ENCODE data around the gene PBX1. TPM values are rescaled to one million over a fixed set of nuclear protein-coding genes. Genes with fewer than 3 reads are reported as not detected.
A peak's percentile ranks its signal among the peaks of the same experiment; 100 is the strongest.

PBX1 gene
- total and polyA plus RNA-seq, 2 donors (not counting 3 experiments of a cell fraction or from before 2014, with no cell fraction given), result 10.7 to 24.1 TPM

DNA sequence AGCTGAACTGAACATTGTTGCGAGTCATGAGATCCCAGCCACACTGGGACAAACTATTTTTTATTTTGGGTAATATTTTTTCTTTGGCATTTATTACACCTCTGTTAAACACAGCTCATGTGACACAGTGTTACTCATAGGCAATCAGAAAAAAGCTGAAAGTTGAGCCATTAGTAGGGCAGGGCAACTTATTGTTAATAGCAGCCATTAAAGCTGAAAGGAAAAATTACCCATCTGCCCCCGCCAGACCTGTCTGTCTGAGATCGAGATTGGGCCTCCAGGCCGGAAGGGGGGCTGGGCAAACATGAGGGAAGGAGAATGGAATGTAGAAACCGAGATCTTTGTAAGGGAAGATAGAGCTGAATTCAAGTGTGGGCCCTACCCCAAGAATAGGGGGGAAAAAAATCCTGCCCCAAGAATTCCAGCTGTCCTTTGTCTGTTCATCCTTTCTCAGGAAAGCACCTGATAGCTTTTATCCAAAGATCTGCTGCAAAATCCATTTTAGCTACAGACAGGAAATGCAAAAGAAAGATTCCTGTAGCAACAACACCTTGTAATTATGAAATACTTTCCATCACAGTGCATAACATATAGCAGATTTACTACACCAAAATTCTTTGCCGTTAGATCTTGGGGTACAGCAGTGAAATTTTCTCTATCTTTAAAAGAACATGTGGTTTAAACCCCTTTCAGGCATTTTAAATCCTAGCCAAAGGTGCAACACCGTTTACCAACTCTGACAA lies 212.8 kb downstream of the PBX1 start:
- Histone ChIP-seq H3K27ac (ENCODE audit: insufficient read depth, low read depth, low read length) (no peak overlapping the region), H2AFZ (ENCODE audit: low read depth, low read length) (peak overlapping the region; percentile 49), H3K27me3 (ENCODE audit: control insufficient read depth in 2 of 2, insufficient read depth in 2 of 2, low read length in 2 of 2) (no peaks in the 10 kb centered on the region), H3K79me2 (ENCODE audit: control insufficient read depth, insufficient read depth, low read length) (no peaks in the 10 kb centered on the region), H3K4me2 (ENCODE audit: insufficient read depth, low read length) (no peak overlapping the region), H3K4me3 (replicated peaks in 1 of 3; ENCODE audit: insufficient read depth in 1 of 3, low read depth in 1 of 3, low read length in 3 of 3) (no peak overlapping the region), H3K36me3 (ENCODE audit: control insufficient read depth in 2 of 2, extremely low read depth in 1 of 2, insufficient read depth in 2 of 2, low read length in 2 of 2) (no peaks in the 10 kb centered on the region), H3K9ac (replicated peaks; ENCODE audit: extremely low read depth, insufficient read depth, low read length) (no peak overlapping the region), H3K9me1 (replicated peaks; ENCODE audit: control insufficient read depth, extremely low read depth, insufficient read depth, low read length) (no peaks in the 10 kb centered on the region), H3K4me1 (ENCODE audit: control insufficient read depth, extremely low read depth, insufficient read depth, low read length) (no peaks in the 10 kb centered on the region), H3K9me3 (replicated peaks; ENCODE audit: control insufficient read depth, insufficient read depth, low read length) (no peaks in the 10 kb centered on the region), H4K20me1 (replicated peaks; ENCODE audit: control insufficient read depth, extremely low read depth, insufficient read depth, low read length) (no peaks in the 10 kb centered on the region)
- dilution Hi-C loops (cut with MboI; ENCODE audit: extremely low pct_ligation_motif_present, low sequenced_read_pairs) (no loop called here), intact Hi-C loops (cut with micrococcal nuclease) (no loop called here)
- CTCF ChIA-PET, result interaction anchor here (1.0 to 1.6 kb wide), 5 partner anchors 12 to 213 kb away, joined by 3 to 5 read pairs (median 5); partner anchors contain the start of gene PBX1
- no TSS peak for BruUV-seq (replicated peaks)
- FAIRE-seq, result no peak
- no peak for TF ChIP-seq MYC (IDR thresholded peaks at IDR 0.05; ENCODE audit: low read depth, low read length)
- TF ChIP-seq GATA2 (IDR thresholded peaks at IDR 0.05; ENCODE audit: insufficient read depth, insufficient read length, low read depth, low read length), result no peak
- TF ChIP-seq FOS (IDR thresholded peaks at IDR 0.05; ENCODE audit: borderline replicate concordance, insufficient read depth, low read length), result no peak
- TF ChIP-seq CTCF (IDR thresholded peaks at IDR 0.05; ENCODE audit: extremely low read depth in 1 of 2, insufficient read depth in 1 of 2, low read depth in 1 of 2, low read length in 2 of 2), result no peak
- TF ChIP-seq, protein P1, sequence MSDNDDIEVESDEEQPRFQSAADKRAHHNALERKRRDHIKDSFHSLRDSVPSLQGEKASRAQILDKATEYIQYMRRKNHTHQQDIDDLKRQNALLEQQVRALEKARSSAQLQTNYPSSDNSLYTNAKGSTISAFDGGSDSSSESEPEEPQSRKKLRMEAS (IDR thresholded peaks at IDR 0.05; ENCODE audit: insufficient read depth, insufficient read length), result no peak
- no peak for TF ChIP-seq JUN (IDR thresholded peaks at IDR 0.05; ENCODE audit: borderline replicate concordance, insufficient read depth, insufficient read length, low read depth)
- no peak for TF ChIP-seq POLR2AphosphoS5 (IDR thresholded peaks at IDR 0.05; ENCODE audit: insufficient read depth, low read depth, low read length)
- TF ChIP-seq POLR2A (IDR thresholded peaks at IDR 0.05; ENCODE audit: low read depth, low read length), result no peak
- TF ChIP-seq EZH2 (IDR thresholded peaks at IDR 0.05; ENCODE audit: borderline replicate concordance, low read depth, low read length, severe bottlenecking), result no peak
- DNase-seq (ENCODE audit: low read depth, low spot score), result peak; percentile 32
- POLR2A ChIA-PET, result interaction anchor here (0.7 kb wide), 1 partner anchor 86 kb away, joined by 3 read pairs; no protein-coding TSS in a partner anchor
